CD4-positive, alpha-beta T cell treated with Interleukin-15 for 4 hours (primary cell): ENCODE measurements around the gene COMP.
"Not testable (repeated sequence)": the region's sequence is repeated elsewhere in the genome, so short reads cannot be mapped to it uniquely, and the experiment has no call there.

ENCODE experiments used
- DNase-seq: peaks from one replicate; pipeline ENCODE4 v3.0.0-alpha.2; 2020; ENCODE audit warnings: low spot score

Gene COMP

DNA sequence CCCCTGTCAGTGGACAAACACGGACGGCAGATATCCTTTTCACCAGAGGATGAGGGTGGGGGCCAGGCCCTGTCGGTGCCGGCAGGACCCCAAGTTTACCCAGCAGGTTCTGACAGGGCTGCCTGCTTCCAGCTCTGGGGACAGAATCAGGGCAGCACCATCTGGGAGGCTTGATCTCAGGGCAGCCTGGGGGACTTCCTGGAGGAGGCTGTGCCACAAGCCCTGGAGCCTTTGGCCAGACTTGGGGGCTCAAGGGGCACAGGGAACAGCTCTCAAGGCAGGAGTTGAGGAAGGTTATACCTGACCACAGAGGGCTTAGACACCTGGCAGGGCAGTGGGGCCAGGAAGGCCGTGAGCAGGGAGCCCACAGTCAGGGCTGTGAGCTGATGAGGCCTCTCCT, 45.2 kb downstream of the COMP start:
- DNase-seq: no peak

DNA sequence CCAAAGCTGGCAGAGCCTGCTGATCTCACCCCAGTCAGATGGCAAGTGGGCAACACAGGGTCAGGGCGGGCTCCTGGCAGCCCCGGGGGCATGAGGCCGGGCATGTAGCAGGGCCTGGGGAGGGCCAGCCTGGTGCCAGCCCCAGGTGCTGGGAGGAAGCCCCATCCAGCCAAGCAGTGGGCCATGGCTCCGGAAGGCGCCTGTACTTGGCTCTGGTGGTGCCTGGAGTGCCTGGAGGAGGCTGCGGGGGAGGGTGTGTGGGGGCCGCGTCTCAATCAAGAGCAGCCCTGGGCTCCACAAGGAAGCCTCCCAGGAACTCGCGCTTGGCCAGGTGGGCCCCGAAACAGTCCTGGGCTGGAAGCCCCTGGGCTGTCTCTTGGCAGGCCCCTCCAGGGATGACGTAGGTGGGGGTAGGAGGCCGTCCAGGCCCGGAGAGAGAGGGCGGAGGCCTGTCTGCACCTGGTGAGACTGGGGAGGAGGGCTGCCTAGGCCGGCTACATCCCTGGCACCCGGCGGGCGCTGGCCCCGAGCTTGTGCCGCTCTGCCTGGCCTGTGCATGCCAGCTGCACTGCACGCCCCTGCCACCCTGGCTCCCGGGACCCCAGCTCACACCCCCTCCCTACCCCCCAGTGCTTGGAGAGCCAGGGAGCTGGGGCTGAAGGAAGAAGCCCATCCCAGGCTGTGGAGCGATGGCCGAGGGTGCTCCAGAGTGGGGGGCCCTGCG, 45.9 kb downstream of the COMP start:
- DNase-seq: no peak

DNA sequence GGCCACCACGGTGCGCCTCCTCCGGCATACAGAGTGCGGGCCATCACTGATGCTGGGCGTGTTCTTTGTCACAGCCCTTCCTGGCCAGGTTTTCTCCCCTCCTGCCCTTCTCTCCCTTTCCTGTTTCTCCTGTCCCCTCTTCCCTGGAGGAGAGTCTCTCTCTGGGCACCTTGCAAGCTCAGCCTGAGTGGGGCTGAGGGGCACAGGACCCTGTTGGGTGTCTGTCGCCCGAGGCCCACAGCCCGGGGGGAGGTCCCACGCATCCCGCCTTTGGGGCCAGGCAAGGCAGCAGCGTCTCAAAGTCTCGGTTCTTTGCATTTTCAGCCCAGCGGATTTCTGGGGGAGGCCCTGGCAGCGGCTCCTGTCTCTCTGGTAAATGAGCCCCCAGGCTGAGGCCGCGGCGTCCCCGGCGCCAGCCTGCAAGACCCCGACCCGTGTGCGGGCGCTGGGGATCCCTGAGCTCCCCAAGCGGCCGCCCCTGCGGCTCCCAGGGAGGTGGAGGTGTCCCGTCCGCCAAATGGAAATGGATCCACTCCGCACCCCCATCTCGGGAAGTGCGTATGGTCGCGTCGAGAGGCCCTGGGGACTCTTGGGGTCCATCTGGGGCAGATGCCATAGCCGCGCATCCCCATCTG, 47.2 kb downstream of the COMP start:
- DNase-seq: no peak

DNA sequence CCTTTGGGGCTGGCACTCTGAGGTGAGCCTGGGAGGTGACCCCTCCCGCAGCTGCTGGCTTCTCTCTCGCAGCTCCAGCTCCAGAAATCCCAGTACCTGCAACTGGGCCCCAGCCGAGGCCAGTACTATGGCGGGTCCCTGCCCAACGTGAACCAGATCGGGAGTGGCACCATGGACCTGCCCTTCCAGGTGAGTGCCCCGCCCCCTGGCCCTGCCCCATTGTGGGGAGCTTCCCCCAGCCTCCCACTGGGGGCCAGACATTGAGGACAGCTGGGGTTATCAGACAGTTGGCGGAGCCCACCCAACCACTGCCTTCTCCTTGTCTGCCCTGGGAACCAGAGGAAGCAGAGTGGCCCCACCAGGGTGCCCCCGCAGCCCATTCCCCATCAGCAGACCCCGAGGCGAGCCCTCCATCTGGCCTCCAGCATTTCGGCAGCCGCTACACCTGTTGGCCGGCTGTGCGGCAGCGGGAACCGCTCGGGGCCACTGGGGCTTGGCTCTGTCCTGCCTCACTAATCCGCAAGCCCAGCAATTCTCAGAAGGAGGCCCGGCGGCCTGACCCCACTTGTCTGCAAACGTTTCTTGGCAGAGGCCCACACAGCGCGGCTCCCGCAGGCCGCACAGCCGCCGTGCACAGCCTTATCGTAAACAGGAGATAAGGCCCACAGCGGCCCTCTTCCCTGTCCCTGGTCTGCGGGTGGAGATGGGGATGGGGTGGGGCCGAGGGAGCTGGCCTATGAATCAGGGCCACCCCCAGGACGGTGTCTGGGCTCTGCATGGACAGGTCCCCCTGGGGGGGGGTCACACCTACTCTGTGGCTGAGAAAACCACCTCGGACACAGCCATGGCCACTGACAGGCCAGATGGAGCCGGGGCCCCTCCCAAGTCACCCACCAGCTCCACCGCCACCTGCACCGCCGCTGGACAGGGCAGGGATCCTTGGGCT, 48.0 kb downstream of the COMP start:
- no peak for DNase-seq

DNA sequence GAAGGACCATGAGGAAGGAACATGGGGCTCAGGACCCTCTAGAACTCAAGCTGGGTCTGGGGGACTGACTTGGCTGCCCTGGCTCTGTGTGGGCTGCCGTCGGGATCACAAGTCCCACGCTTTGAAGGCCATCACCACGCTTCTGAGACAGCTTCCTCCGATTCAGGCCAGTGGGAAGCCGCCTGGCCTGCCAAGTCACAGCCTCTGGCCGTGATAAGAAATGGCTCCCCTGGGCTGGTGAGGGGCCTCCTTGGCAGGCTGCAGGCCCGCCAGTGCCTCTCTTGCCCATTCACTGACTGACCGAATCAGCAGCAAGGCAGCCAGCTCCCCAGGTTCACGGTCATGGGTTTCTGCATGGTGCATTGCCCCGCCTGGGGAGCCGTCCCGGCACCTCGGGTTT, 48.8 kb downstream of the COMP start:
- DNase-seq: no peak

DNA sequence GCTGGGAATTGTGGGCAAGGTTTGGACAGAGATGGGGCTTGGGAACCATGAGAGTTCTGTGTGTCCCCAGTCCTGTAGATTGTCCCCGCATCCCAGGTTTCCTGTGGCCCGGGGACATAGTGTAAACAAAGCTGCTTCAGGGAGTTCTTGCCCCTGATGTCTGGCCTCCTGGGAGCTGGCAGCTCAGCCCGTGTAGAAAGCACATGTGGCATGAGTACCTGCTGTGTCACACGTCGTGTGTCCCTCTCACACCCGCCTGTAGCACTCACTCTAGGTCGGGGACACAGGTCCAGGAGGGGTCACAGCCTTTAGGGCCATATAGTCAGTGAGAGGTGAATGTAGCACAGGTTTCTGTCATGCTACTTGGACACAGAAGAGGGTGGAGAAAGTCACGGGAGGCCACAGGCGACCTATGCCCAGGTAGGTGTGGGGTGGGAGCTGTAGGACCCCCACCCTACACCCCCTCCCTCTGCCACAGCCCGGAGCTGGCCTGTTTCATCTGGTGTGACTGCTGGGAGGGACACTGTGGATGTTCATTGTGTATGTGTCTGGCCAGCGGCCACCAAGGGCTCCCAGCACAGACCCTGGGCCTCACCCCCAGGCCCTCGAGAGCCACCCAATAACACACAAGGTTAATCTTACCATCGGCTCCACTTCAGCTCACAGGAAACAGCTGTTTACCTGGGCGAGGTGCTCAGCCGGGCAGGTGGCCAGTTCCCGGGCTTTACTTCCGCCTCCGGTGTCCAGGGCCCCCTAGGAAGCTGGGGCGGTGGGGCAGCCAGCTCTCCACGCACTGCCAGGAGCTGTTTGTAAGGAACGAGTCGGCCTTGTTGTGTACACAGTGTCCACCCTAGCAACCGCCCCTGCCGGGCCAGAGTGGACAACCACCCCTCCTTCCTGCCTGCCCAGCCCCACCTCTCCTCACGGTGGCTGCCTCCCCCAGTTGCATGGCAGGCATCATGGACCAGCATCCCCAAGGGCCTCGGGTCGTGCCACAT, 49.7 kb downstream of the COMP start:
- no peak for DNase-seq

DNA sequence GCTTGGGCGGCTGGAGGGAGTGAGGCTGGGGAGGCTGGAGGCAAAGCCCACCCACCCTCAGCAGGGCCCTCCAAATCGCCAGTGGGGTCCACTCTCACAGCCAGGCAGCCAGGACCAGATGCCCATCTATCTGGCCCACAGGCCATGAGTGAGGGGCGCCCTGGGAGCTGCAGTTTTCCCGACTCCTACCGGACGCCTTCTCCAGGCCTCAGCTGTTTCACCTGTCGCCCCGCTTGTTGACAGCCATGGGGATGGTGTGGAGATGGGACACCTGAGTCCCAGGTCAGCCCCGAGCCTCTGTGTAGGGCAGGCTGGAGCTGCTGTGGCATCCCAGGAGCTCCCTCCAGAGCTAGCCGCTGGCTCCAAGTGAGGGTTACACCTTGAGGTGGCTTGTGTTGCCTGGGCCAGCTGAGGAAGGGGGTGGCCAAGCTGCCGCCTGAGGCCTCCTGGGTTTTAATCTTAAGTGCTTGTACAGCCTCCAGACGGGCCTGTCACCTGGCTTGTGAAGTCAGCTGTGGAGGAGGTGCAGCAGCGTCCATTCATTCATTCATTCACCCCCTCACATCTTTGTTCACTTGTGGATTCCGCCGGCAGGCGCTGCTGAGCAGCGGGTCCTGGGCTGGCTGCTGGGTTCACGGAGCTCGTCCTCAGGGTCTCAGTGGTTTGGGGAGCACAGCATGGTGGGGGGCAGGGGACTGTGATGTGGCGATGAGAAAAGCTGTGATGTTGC, 52.0 kb downstream of the COMP start:
- no peak for DNase-seq

DNA sequence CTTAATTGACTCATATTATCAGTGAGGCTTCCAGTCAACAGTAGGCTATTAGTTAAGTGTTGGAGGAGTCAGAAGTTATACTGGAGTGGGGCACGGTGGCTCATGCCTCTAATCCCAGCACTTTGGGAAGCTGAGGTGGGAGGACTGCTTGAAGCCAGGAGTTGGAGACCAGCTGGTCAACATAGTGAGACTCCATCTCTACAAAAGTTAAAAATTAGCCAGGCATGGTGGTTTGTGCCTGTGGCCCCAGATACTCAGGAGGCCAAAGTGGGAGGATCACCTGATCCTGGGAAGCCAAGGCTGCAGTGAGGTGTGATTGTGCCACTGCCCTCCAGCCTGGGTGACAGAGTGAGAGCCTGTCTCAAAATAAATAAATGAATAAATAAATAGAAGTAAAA, 53.2 kb downstream of the COMP start:
- no peak for DNase-seq

DNA sequence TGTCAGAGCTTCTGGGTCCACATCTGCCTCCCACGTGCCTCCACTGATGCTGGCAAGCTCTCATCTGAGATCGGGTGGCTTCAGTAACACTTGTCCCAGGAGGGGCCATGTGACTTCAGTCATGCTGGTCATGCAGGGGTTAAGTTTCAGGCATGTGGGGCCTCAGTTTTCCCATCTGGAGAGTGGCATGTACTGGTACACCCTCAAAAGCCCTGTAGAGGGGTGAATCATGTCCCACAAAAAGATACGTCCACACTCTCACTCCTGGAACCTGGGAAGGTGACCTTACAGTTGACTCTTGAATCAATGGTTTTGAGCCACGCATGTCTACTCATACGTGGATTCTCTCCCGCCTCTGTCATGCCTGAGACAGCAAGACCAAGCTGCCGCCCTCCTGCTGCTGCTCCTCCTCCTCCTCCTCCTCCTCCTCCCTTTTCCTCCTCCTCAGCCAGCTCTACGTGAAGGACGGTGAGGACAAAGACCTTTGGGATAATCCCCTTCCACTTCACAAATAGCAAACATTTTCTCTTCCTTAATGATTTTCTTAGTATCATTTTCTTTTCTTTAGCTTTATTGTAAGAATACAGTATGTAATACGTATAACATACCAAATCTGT, 53.7 kb downstream of the COMP start:
- DNase-seq: no peak

DNA sequence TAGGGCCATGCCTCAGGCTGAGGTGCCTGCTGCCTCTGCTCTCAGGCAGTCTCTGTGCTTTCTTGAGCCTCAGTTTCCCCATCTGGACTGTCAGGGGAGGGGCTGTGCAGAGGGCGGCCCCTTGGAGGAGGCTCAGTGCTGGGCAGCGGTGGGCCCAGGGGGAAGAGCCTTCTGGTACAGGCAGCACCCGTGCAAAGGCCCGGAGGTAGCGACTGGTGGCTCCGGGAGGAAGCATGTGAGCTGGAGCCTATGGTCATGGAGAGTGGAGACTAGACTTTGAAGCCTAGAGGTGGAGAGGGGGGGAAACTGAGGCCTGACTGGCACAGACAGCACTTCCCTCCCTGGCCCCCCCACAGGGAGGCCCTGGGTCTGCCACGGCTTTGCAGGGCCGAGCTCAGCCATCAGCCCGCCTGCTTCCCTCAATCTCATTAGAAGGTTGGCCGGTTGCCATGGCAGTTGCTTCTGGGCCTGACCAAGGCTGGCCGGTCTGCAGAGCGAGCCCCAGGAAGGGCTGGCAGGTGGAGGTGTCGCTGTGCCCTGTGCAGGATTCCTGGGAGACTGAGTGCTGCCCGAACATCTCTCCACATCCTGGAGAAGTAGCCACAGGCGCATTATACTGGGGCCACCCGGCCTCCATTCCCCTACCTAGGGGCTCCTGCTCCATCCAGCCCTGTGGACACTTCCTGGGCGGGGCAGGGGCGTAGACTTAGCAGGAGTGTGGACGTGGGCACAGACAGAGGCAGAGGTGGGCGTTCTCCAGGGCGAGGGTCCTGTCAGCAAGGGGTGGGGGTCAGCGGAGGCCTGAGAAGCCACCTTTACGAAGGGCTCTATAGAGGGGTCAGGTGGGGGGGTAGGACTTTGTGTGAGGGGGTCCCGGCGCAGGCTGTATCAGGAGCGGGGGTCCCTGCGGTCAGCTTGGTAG, 54.4 kb downstream of the COMP start:
- DNase-seq: no peak

DNA sequence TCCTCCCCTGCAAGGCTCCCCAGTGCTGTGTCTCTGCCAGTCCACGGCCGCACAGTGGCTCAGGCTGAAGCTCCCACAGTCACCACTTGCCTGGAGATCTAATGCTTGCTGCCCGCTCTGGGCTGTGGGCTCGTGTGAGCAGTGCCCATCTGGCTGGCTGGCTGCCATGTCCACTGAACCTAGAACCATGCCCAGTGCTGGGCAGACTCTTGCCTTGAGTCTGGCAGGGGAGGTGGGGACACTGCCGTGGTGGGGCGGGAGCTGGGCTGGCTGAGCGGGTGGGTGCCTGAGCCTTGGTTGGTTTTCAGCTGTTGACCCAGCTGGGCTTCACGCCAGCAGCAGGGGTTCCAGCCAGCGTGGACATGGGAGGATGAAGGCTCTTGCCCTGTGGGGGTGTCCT, 55.4 kb downstream of the COMP start:
- no peak for DNase-seq

DNA sequence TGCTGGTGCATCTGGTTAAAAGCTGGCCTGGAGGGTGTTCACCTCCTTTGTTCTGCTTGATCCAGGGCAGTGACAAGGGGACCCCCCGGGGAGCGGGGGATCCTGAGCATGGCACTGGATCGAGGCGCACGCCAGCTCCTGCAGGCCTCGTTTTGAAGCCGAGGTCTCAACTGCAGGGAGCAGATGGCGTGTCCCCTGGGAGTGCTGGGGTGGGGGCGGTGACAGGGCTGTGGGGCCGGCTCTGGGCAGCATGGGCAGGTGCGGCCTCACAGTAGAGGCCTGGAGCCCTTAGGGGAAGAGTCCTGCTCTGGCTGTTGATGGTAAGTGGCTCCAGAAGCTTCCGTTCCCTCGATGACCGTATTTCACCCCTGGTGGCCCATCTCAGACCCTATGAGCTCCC, 55.8 kb downstream of the COMP start:
- DNase-seq: no peak

DNA sequence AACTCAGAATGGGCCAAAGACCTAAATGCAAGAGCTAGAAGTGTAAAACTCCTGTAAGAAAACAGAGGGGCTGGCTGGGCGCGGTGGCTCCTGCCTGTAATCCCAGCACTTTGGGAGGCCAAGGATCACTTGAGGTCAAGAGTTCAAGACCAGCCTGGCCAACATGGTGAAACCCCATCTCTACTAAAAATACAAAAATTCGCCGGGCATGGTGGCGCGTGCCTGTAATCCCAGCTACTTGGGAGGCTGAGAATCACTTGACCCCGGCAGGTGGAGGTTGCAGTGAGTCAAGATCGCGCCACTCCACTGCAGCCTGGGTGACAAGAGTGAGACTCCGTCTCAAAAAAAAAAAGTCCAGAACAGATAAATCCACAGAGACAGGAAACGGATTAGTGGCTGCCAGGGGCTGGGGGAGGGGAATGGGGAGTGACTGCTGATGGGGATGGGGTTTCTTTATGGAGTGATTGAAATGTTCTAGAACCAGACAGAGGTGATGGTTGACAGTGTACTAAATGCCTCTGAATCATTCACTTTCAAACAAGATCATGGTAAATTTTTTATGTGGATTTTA, 57.3 kb downstream of the COMP start:
- DNase-seq: not testable (repeated sequence)

DNA sequence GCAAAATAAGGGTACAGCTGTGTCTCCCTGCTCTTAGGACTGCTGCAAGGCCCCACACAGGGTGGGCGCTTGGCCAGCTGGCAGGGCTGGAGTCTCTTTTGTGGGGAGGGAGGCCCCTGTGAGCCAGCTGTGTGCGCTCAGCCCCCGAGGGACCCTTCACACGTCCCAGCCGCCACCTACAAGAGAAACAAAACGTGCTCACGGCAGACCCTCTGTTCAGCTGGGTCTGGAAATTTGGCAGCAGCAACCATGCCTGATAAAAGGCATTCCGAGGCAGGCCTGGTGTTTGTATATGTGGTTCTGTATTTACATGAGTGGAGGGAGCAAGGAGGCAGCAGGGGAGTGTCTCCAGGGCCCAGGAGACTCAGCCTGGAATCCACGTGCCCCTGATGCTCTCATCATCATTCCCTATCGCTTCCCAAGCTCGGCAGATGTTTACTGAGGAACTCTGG, 57.9 kb downstream of the COMP start:
- DNase-seq: no peak
